Measurements from ENCODE around the gene KCND3. TPM values are rescaled to one million over a fixed set of nuclear protein-coding genes. Genes with fewer than 3 reads are reported as not detected.
A peak's percentile ranks its signal among the peaks of the same experiment; 100 is the strongest.

Gene KCND3
- total and polyA plus RNA-seq, 12 donors: 3.5 to 24.7 (median 15.2) TPM

GRCh38 chr1:112000048-112000447 is 10.6 kb upstream of the KCND3 start:
- intact Hi-C loops (cut with DNase I): no loop called here
- TF ChIP-seq CTCF (IDR thresholded peaks at IDR 0.05): no peak
- ATAC-seq: no peak
- no peak overlapping the region for H3K4me3 ChIP-seq
- H3K27me3 ChIP-seq: peaks cover 0 to 40% (median 9%) of the 10 kb centered on the region in 7 donors
- WGBS, 2 donors: 47 to 65% methylated on average over 1 of the region's 1 CpG
- H3K9me3 ChIP-seq: no peaks in the 10 kb centered on the region
- H3K27ac ChIP-seq: no peak overlapping the region
- no peaks in the 10 kb centered on the region for H3K36me3 ChIP-seq
- no peak for DNase-seq
- no peaks in the 10 kb centered on the region for H3K4me1 ChIP-seq

GRCh38 chr1:111998332-111998731 is 8.9 kb upstream of the KCND3 start:
- Histone ChIP-seq H3K9me3 (no peaks in the 10 kb centered on the region), H3K27me3 (peaks cover 0 to 40% (median 10%) of the 10 kb centered on the region in 7 donors), H3K4me3 (no peak overlapping the region), H3K27ac (no peak overlapping the region), H3K36me3 (no peaks in the 10 kb centered on the region), H3K4me1 (no peaks in the 10 kb centered on the region)
- no peak for TF ChIP-seq CTCF (IDR thresholded peaks at IDR 0.05)
- intact Hi-C loops (cut with DNase I): loop anchor here in 5 of 10 donors (10.0 kb wide), 4 partner anchors 146 to 336 kb away; no protein-coding TSS in a partner anchor
- DNase-seq (no peak), ATAC-seq (no peak)

- DNase-seq: peak in 1 of 2 donors; percentile 17
- H3K9me3 ChIP-seq: no peaks in the 10 kb centered on the region
- H3K4me3 ChIP-seq: no peak overlapping the region
- intact Hi-C loops (cut with DNase I): loop anchor here in 9 of 10 donors (2.0 to 10.0 kb wide), 11 partner anchors 110 to 345 kb away; no protein-coding TSS in a partner anchor
- ATAC-seq: peak in 4 of 8 donors; percentile 1 to 38 (median 28)
- H3K27me3 ChIP-seq: peaks cover 0 to 63% (median 14%) of the 10 kb centered on the region in 7 donors
- peaks cover 6 to 47% (median 32%) of the 10 kb centered on the region in 9 donors for H3K4me1 ChIP-seq
- 39 to 47% methylated on average over 10 of the region's 10 CpGs for WGBS, 2 donors
- H3K36me3 ChIP-seq: no peaks in the 10 kb centered on the region
- TF ChIP-seq CTCF (IDR thresholded peaks at IDR 0.05): no peak
- peak overlapping the region in 9 of 10 donors; percentile 14 to 90 (median 77) for H3K27ac ChIP-seq
Measured at GRCh38 chr1:111992476-111992875, 3.0 kb upstream of the KCND3 start.

GRCh38 chr1:111990878-111991718 is 1.6 kb upstream of the KCND3 start:
- H3K27ac ChIP-seq: peak overlapping the region; percentile 36 to 91 (median 79)
- no peaks in the 10 kb centered on the region for H3K9me3 ChIP-seq
- ATAC-seq (peak; percentile 60 to 83 (median 76)), DNase-seq (peak; percentile 77)
- intact Hi-C loops (cut with DNase I): loop anchor here in 9 of 10 donors (2.0 to 10.0 kb wide), 11 partner anchors 109 to 346 kb away; no protein-coding TSS in a partner anchor
- H3K4me3 ChIP-seq: peak overlapping the region; percentile 25 to 70 (median 62)
- H3K4me1 ChIP-seq: peaks cover 6 to 59% (median 35%) of the 10 kb centered on the region in 9 donors
- peak in 8 of 9 donors; percentile 15 to 67 (median 39) for TF ChIP-seq CTCF (IDR thresholded peaks at IDR 0.05)
- H3K36me3 ChIP-seq: no peaks in the 10 kb centered on the region
- WGBS, 2 donors: 1% methylated on average over 37 of the region's 37 CpGs
- peaks cover 0 to 68% (median 14%) of the 10 kb centered on the region in 7 donors for H3K27me3 ChIP-seq

All from heart right ventricle (tissue), 16 donors.